GM12878 (cell line): ENCODE measurements around the gene PHPT1. TPM values are rescaled to one million over a fixed set of nuclear protein-coding genes. Genes with fewer than 3 reads are reported as not detected.

Experiments
- ATAC-seq: fragments of 200-7000 bp; cut with Tn5 transposase; 3 replicates; pipeline ENCODE4 v1.9.1; 2020; ENCODE audit warnings: mild to moderate bottlenecking, moderate library complexity
- BruUV-seq: library from RNA; stranded (reverse); fragments of 400-500 nt; replicated peaks from 2 replicates; lab custom pipeline; 2021; lab: Mats Ljungman, UMichigan
- CTCF ChIA-PET: fragments of 300-600 bp; sonication (Branson Sonifier 250); formaldehyde crosslinking; extraction: SDS; loops from one replicate; lab custom pipeline; 2021; ENCODE audit warnings: inconsistent platforms; lab: Yijun Ruan, JAX
- POLR2A ChIA-PET: fragments of 350-600 bp; formaldehyde crosslinking; extraction: SDS; loops from one replicate; lab custom pipeline; 2021; ENCODE audit warnings: inconsistent platforms; lab: Charles Lee
- RAD21 ChIA-PET: fragments of 300-600 bp; sonication (Branson Sonifier 250); formaldehyde crosslinking; loops from one replicate; lab custom pipeline; 2023; ENCODE audit warnings: antibody characterized with exemption; ENCODE audit not compliant: unreplicated experiment; lab: Charles Lee
- SMC1A ChIA-PET: fragments of 300-600 bp; sonication (Branson Sonifier 250); formaldehyde crosslinking; loops from one replicate; lab custom pipeline; 2023; ENCODE audit not compliant: unreplicated experiment, uncharacterized antibody; lab: Charles Lee
- DNase-seq: peaks from one replicate; pipeline ENCODE4 v3.0.0-alpha.2; 2011; ENCODE audit warnings: low read depth, low spot score
- FAIRE-seq: peaks from 3 replicates; lab custom pipeline; 2011; peaks lifted over from hg19 to GRCh38; lab: Jason Lieb, UNC
- H2AFZ ChIP-seq: 2 replicates; pipeline ENCODE4 v1.6.0; 2011; ENCODE audit warnings: low read depth, low read length, control low read depth; ENCODE audit not compliant: control insufficient read depth
- H3K27ac ChIP-seq: 2 replicates; pipeline ENCODE4 v1.5.1; 2011; ENCODE audit warnings: control low read depth; ENCODE audit not compliant: control insufficient read depth, insufficient read depth
- H3K27me3 ChIP-seq, 2 experiments: replicated peaks in 1 of 2; 2 replicates each; pipeline versions ENCODE4 v1.6.0 to v1.6.1; 2011; ENCODE audit warnings: low read length in 1 of 2; ENCODE audit not compliant: control insufficient read depth in 2 of 2, insufficient read depth in 2 of 2
- H3K36me3 ChIP-seq, 2 experiments: 2 replicates each; pipeline ENCODE4 v1.5.1; 2011; ENCODE audit warnings: low read length in 1 of 2; ENCODE audit not compliant: control insufficient read depth in 2 of 2, insufficient read depth in 2 of 2
- H3K4me1 ChIP-seq: 2 replicates; pipeline ENCODE4 v1.6.1; 2011; ENCODE audit warnings: mild to moderate bottlenecking, low read length, moderate library complexity, mixed read lengths; ENCODE audit not compliant: control insufficient read depth, insufficient read depth
- H3K4me2 ChIP-seq: 2 replicates; pipeline ENCODE4 v1.6.0; 2011; ENCODE audit warnings: control low read depth; ENCODE audit not compliant: control insufficient read depth, insufficient read depth
- H3K4me3 ChIP-seq: fragments of 200-600 bp; sonication (generic); 2 replicates; pipeline ENCODE4 v1.5.1; 2016
- H3K79me2 ChIP-seq: 2 replicates; pipeline ENCODE4 v1.6.0; 2011; ENCODE audit warnings: low read length; ENCODE audit not compliant: control insufficient read depth, insufficient read depth
- H3K9ac ChIP-seq: 2 replicates; pipeline ENCODE4 v1.8.0; 2011; ENCODE audit warnings: low read length, control low read depth, mixed read lengths; ENCODE audit not compliant: control insufficient read depth, insufficient read depth
- H3K9me3 ChIP-seq: replicated peaks from 3 replicates; pipeline ENCODE4 v1.5.1; 2011; ENCODE audit warnings: mild to moderate bottlenecking, low read length; ENCODE audit not compliant: control insufficient read depth, insufficient read depth
- H4K20me1 ChIP-seq: 2 replicates; pipeline ENCODE4 v1.6.0; 2011; ENCODE audit not compliant: control insufficient read depth, insufficient read depth
- CHD1 ChIP-seq: IDR thresholded peaks from 2 replicates; pipeline ENCODE4 v1.6.1; 2012; ENCODE audit warnings: low read depth, low read length, improper control_type of control experiment
- FOS ChIP-seq: IDR thresholded peaks from 3 replicates; pipeline ENCODE4 v1.6.1; 2011; ENCODE audit warnings: borderline replicate concordance; ENCODE audit not compliant: insufficient read length; ENCODE audit errors: extremely low read depth
- NR2F1 ChIP-seq: fragments of 450-650 bp; conservative IDR thresholded peaks from 2 replicates; pipeline ENCODE4 v1.6.1; 2017; ENCODE audit warnings: mild to moderate bottlenecking
- RELB ChIP-seq: fragments of 450-650 bp; IDR thresholded peaks from 2 replicates; pipeline ENCODE4 v1.6.1; 2017; ENCODE audit warnings: low read depth, mild to moderate bottlenecking, moderate library complexity
- RFX5 ChIP-seq: IDR thresholded peaks from 2 replicates; pipeline ENCODE4 v1.6.1; 2011; ENCODE audit warnings: low read depth, low read length, improper control_type of control experiment
- SP1 ChIP-seq: IDR thresholded peaks from one replicate; pipeline ENCODE4 v1.6.1; 2011; ENCODE audit warnings: low read depth, low read length
- TCF12 ChIP-seq: IDR thresholded peaks from 2 replicates; pipeline ENCODE4 v1.6.1; 2011; ENCODE audit warnings: low read depth, mild to moderate bottlenecking, low read length
- USF1 ChIP-seq: IDR thresholded peaks from 2 replicates; pipeline ENCODE4 v1.6.1; 2011; ENCODE audit warnings: borderline replicate concordance, low read depth, mild to moderate bottlenecking, moderate library complexity, mixed read lengths, low read length; ENCODE audit not compliant: insufficient read depth; ENCODE audit errors: extremely low read length
- ZNF207 ChIP-seq: fragments of 450-650 bp; IDR thresholded peaks from 2 replicates; pipeline ENCODE4 v1.6.1; 2014; ENCODE audit warnings: antibody characterized with exemption, mild to moderate bottlenecking, borderline replicate concordance
- WGBS: methylation state at CpG from one replicate; pipeline ENCODE4 v1.1.6; 2016; ENCODE audit warnings: low lambda C conversion rate; ENCODE audit not compliant: insufficient replicate concordance, insufficient coverage; ENCODE audit errors: missing lambda C conversion rate; 5-methylcytosine and 5-hydroxymethylcytosine counted together
- in situ Hi-C: fragments of 300-500 bp; cut with MboI; formaldehyde crosslinking; loops from 9 replicates; pipeline ENCODE4 v1.14.3; 2018; ENCODE audit warnings: mixed read lengths
- intact Hi-C: fragments of 100-400 bp; cut with micrococcal nuclease; formaldehyde crosslinking; loops from one replicate; pipeline ENCODE4 v1.14.2; 2022; ENCODE audit not compliant: unreplicated experiment
- polyA plus RNA-seq, 11 experiments: library from polyadenylated mRNA; depleted of rRNA in 4 of 11; unstranded in 6 of 11; stranded (reverse) in 5 of 11; fragments of >200 nt; fragmentation: Nextera tagmentation in 4 of 11; fragmentation: Illumina TruSeq in 1 of 11; extraction: Ambion mirVana in 4 of 11; extraction: Trizol in 1 of 11; gene quantifications; 1 replicate in 1 of 11; 2 replicates in 10 of 11; pipeline versions ENCODE4 v1.2.1 to v1.2.3, GENCODE V29; 2011 to 2016; ENCODE audit warnings: inconsistent platforms in 2 of 11, missing spikeins in 2 of 11, low read depth in 1 of 11
- total RNA-seq, 4 experiments: library from RNA; depleted of rRNA in 3 of 4; stranded (reverse); fragments of >200 nt in 3 of 4; fragmentation: Illumina TruSeq in 1 of 4; extraction: Trizol in 1 of 4; gene quantifications; 2 replicates each; pipeline versions ENCODE4 v1.2.1 to v1.2.3, GENCODE V29; 2013 to 2021
- TF ChIP-seq, protein P1 (sequence below): fragments of 450-650 bp; conservative IDR thresholded peaks from 2 replicates; pipeline ENCODE4 v1.6.1; 2017; ENCODE audit warnings: mild to moderate bottlenecking, moderate library complexity
- TF ChIP-seq, protein P2 (sequence below): IDR thresholded peaks from 2 replicates; pipeline ENCODE4 v1.6.1; 2011; ENCODE audit warnings: borderline replicate concordance, low read depth, mild to moderate bottlenecking, moderate library complexity, low read length; ENCODE audit not compliant: insufficient read depth, poor library complexity, severe bottlenecking

Gene PHPT1
- total and polyA plus RNA-seq, 10 of the 15 experiments (the other 5 are each of a cell fraction or from before 2014, with no cell fraction given) = 56.2 to 323 (median 140) TPM

DNA sequence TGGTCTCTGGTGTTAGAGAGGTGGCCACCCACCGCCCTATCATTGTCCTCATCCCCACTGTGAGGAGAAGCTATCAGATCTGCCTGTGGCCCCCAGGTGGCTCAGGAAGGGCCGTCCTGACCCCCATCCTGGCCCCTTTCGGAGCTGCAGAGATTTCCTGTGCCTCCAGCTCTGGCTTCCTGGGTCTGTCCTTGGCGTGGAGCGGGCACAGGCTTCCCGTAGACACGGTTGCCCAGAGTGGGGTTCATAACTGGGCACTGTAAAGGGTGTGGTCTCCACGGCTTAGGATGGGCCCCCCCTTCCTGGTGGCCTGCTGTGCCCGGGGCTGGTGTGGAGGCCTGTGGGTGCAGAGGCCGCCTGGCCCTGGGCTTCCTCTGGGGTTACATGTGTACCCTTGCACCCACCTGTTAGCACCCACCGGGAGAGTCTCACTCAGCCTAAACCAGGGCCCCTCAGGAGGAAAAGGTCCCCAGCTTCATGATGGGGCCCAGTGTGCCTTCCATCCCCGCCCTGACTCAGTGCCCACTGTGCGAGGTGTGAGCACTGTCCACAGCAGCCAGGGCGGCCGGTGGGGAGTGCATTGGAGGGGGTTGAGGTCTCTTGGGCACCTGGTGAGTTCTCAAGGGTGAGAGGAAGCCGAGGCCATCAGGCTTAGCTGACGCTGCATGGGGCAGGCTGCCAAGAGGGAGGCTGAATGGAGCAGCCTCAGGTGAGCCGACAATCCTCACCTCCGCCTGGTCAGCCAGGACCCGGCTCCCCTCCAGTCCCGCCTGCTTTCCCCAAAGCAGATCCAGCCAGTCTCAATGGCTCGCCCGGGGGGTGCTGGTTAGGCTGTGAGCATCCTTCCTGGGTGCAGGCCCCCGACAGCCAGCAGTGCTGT is 22.3 kb upstream of the PHPT1 start (continued):
- TF ChIP-seq RELB = no peak
- TF ChIP-seq, all 136 proteins: peak for 1

- ChIA-PET CTCF (interaction anchor here (0.8 kb wide), 1 partner anchor 12 kb away, joined by 3 read pairs; no protein-coding TSS in a partner anchor), POLR2A (no interaction called here), SMC1A (no interaction called here), RAD21 (no interaction called here)
- DNase-seq (no peak), FAIRE-seq (no peak), ATAC-seq (no peak)
- TF ChIP-seq TCF12 (no peak), CHD1 (no peak), FOS (no peak), NR2F1 (no peak), RFX5 (no peak), SP1 (no peak), ZNF207 (no peak), USF1 (no peak)
- TF ChIP-seq, protein P1, sequence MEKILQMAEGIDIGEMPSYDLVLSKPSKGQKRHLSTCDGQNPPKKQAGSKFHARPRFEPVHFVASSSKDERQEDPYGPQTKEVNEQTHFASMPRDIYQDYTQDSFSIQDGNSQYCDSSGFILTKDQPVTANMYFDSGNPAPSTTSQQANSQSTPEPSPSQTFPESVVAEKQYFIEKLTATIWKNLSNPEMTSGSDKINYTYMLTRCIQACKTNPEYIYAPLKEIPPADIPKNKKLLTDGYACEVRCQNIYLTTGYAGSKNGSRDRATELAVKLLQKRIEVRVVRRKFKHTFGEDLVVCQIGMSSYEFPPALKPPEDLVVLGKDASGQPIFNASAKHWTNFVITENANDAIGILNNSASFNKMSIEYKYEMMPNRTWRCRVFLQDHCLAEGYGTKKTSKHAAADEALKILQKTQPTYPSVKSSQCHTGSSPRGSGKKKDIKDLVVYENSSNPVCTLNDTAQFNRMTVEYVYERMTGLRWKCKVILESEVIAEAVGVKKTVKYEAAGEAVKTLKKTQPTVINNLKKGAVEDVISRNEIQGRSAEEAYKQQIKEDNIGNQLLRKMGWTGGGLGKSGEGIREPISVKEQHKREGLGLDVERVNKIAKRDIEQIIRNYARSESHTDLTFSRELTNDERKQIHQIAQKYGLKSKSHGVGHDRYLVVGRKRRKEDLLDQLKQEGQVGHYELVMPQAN = no peak
- TF ChIP-seq, protein P2, sequence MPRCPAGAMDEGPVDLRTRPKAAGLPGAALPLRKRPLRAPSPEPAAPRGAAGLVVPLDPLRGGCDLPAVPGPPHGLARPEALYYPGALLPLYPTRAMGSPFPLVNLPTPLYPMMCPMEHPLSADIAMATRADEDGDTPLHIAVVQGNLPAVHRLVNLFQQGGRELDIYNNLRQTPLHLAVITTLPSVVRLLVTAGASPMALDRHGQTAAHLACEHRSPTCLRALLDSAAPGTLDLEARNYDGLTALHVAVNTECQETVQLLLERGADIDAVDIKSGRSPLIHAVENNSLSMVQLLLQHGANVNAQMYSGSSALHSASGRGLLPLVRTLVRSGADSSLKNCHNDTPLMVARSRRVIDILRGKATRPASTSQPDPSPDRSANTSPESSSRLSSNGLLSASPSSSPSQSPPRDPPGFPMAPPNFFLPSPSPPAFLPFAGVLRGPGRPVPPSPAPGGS = no peak
- Histone ChIP-seq H2AFZ (no peak overlapping the region), H3K9me3 (no peaks in the 10 kb centered on the region), H3K79me2 (no peaks in the 10 kb centered on the region), H3K27ac (no peak overlapping the region), H3K9ac (no peak overlapping the region), H3K27me3 (no peaks in the 10 kb centered on the region), H3K36me3 (peaks cover 11 to 12% of the 10 kb centered on the region in 2 experiments), H3K4me3 (no peak overlapping the region), H3K4me1 (no peaks in the 10 kb centered on the region), H4K20me1 (no peaks in the 10 kb centered on the region), H3K4me2 (no peak overlapping the region)
- intact Hi-C loops (no loop called here), in situ Hi-C loops (no loop called here)
- no TSS peak for BruUV-seq
- WGBS = 95% methylated on average over 14 of the region's 14 CpGs
Measured at GRCh38 chr9:136827794-136828473, 21.3 kb upstream of the PHPT1 start.
